ENCODE results near the gene RALB. TPM values are rescaled to one million over a fixed set of nuclear protein-coding genes. Genes with fewer than 3 reads are reported as not detected.

The RALB gene
- total and polyA plus RNA-seq, 2 experiments from 2014 or later, result 15.2 to 17.4 TPM

GRCh38 chr2:120287183-120288015, 34.7 kb downstream of the RALB start:
- H3K27me3 ChIP-seq (ENCODE audit: insufficient read depth), result no peaks in the 10 kb centered on the region
- Mint-ChIP-seq H3K27ac (no peak overlapping the region), H3K36me3 (ENCODE audit: low read depth) (peaks cover 4% of the 10 kb centered on the region; the same call in 2 of the 3 replicates), H3K27me3 (ENCODE audit: insufficient read depth, low read depth, poor library complexity) (peaks cover 13% of the 10 kb centered on the region), H3K4me3 (no peak overlapping the region), H3K4me1 (peaks cover 51% of the 10 kb centered on the region), H3K9me3 (no peaks in the 10 kb centered on the region)
- H3K4me2 ChIP-seq, result no peak overlapping the region
- ATAC-seq, result no peak
- peaks cover 35% of the 10 kb centered on the region for H3K4me1 ChIP-seq (ENCODE audit: insufficient read depth)
- DNase-seq (ENCODE audit: low spot score), result no peak
- H3K4me3 ChIP-seq, result no peak overlapping the region
- H4K20me1 ChIP-seq (replicated peaks; ENCODE audit: insufficient read depth), result no peaks in the 10 kb centered on the region
- no peak overlapping the region for H3K27ac ChIP-seq (ENCODE audit: low read depth)
- H3K9me2 ChIP-seq (ENCODE audit: insufficient read depth), result no peaks in the 10 kb centered on the region
- no peak for TF ChIP-seq ZNF331 (CRISPR knock-in tag; IDR thresholded peaks at IDR 0.05; ENCODE audit: low read depth)
- no peaks in the 10 kb centered on the region for H3K79me2 ChIP-seq (replicated peaks; ENCODE audit: insufficient read depth)
- H3F3A ChIP-seq (replicated peaks; ENCODE audit: low read depth), result no peaks in the 10 kb centered on the region
- no peaks in the 10 kb centered on the region for H3K36me3 ChIP-seq (ENCODE audit: insufficient read depth)
- H2AFZ ChIP-seq, result no peak overlapping the region

GRCh38 chr2:120288016-120288373, 35.3 kb downstream of the RALB start:
- H3K4me2 ChIP-seq, result no peak overlapping the region
- peaks cover 4% of the 10 kb centered on the region; the same call in 2 of the 3 replicates for H3K36me3 Mint-ChIP-seq (ENCODE audit: low read depth)
- H3K4me3 Mint-ChIP-seq, result no peak overlapping the region

More at GRCh38 chr2:120288016-120288373, 35.3 kb downstream of the RALB start:
- Histone ChIP-seq H3K79me2 (replicated peaks; ENCODE audit: insufficient read depth) (no peaks in the 10 kb centered on the region), H3F3A (replicated peaks; ENCODE audit: low read depth) (no peaks in the 10 kb centered on the region), H3K4me3 (no peak overlapping the region), H3K4me1 (ENCODE audit: insufficient read depth) (peaks cover 41% of the 10 kb centered on the region), H3K36me3 (ENCODE audit: insufficient read depth) (no peaks in the 10 kb centered on the region), H2AFZ (no peak overlapping the region), H4K20me1 (replicated peaks; ENCODE audit: insufficient read depth) (no peaks in the 10 kb centered on the region), H3K9me2 (ENCODE audit: insufficient read depth) (no peaks in the 10 kb centered on the region), H3K27ac (ENCODE audit: low read depth) (no peak overlapping the region), H3K27me3 (ENCODE audit: insufficient read depth) (no peaks in the 10 kb centered on the region)
- peaks cover 56% of the 10 kb centered on the region for H3K4me1 Mint-ChIP-seq
- no peak for DNase-seq (ENCODE audit: low spot score)
- no peak for TF ChIP-seq NANOG (IDR thresholded peaks at IDR 0.05; ENCODE audit: borderline replicate concordance)
- TF ChIP-seq EZH2phosphoT487 (IDR thresholded peaks at IDR 0.05; ENCODE audit: unreplicated experiment), result no peak
- no peak for TF ChIP-seq ETS1 (IDR thresholded peaks at IDR 0.05)
- TF ChIP-seq STAT1 (IDR thresholded peaks at IDR 0.05; ENCODE audit: unreplicated experiment), result no peak
- no peak for TF ChIP-seq REST (IDR thresholded peaks at IDR 0.05; ENCODE audit: unreplicated experiment)
- TF ChIP-seq CTCF (conservative IDR thresholded peaks at IDR 0.05; ENCODE audit: low read depth in 2 of 2), result no peak
- no peak for TF ChIP-seq EZH2 (IDR thresholded peaks at IDR 0.05; ENCODE audit: low read depth, unreplicated experiment)
- no peak for TF ChIP-seq POLR2AphosphoS5 (IDR thresholded peaks at IDR 0.05; ENCODE audit: low read depth)
- no peak for TF ChIP-seq JUNB (IDR thresholded peaks at IDR 0.05; ENCODE audit: unreplicated experiment)
- no peak for TF ChIP-seq ZNF331 (CRISPR knock-in tag; IDR thresholded peaks at IDR 0.05; ENCODE audit: low read depth)
- TF ChIP-seq CREB1 (CRISPR knock-in tag; IDR thresholded peaks at IDR 0.05; ENCODE audit: low read depth), result no peak
- no peak for TF ChIP-seq ZNF114 (CRISPR knock-in tag; IDR thresholded peaks at IDR 0.05)
- no peak for ATAC-seq
- peaks cover 13% of the 10 kb centered on the region for H3K27me3 Mint-ChIP-seq (ENCODE audit: insufficient read depth, low read depth, poor library complexity)
- H3K27ac Mint-ChIP-seq, result no peak overlapping the region
- H3K9me3 Mint-ChIP-seq, result no peaks in the 10 kb centered on the region

All from GM23338 (cell line).